Activated gamma-delta T cell (primary cell): ENCODE data around the gene ROCK2.

ENCODE experiments used
- DNase-seq: peaks from one replicate; lab custom pipeline; 2025; lab: John Stamatoyannopoulos, UW

Gene ROCK2

GRCh38 chr2:11310212-11310611 is 34.2 kb downstream of the ROCK2 start:
- DNase-seq, result no peak

GRCh38 chr2:11309706-11310105 is 34.7 kb downstream of the ROCK2 start:
- no peak for DNase-seq

GRCh38 chr2:11307764-11308415 is 36.5 kb downstream of the ROCK2 start:
- no peak for DNase-seq

GRCh38 chr2:11305958-11306357 is 38.5 kb downstream of the ROCK2 start:
- no peak for DNase-seq

- no peak for DNase-seq
Measured at GRCh38 chr2:11305338-11305737, 39.1 kb downstream of the ROCK2 start.

- DNase-seq, result no peak
Measured at GRCh38 chr2:11304476-11304875, 40.0 kb downstream of the ROCK2 start.

GRCh38 chr2:11303290-11304013 is 41.0 kb downstream of the ROCK2 start:
- DNase-seq, result no peak

GRCh38 chr2:11299439-11299838 is 45.0 kb downstream of the ROCK2 start:
- no peak for DNase-seq

GRCh38 chr2:11298592-11298991 is 45.8 kb downstream of the ROCK2 start:
- DNase-seq, result no peak

GRCh38 chr2:11296401-11296800 is 48.0 kb downstream of the ROCK2 start:
- DNase-seq, result no peak

GRCh38 chr2:11292464-11293255 is 51.8 kb downstream of the ROCK2 start:
- DNase-seq, result no peak

- DNase-seq, result no peak
Measured at GRCh38 chr2:11290713-11291112, 53.7 kb downstream of the ROCK2 start.

- no peak for DNase-seq
Measured at GRCh38 chr2:11290211-11290610, 54.2 kb downstream of the ROCK2 start.

- no peak for DNase-seq
Measured at GRCh38 chr2:11288431-11288830, 56.0 kb downstream of the ROCK2 start.

GRCh38 chr2:11286749-11287148 is 57.7 kb downstream of the ROCK2 start:
- no peak for DNase-seq

GRCh38 chr2:11286323-11286722 is 58.1 kb downstream of the ROCK2 start:
- no peak for DNase-seq

GRCh38 chr2:11285499-11285898 is 58.9 kb downstream of the ROCK2 start:
- no peak for DNase-seq

- no peak for DNase-seq
Measured at GRCh38 chr2:11281186-11281585, 63.2 kb downstream of the ROCK2 start.

- DNase-seq, result no peak
Measured at GRCh38 chr2:11280713-11281112, 63.7 kb downstream of the ROCK2 start.

GRCh38 chr2:11279398-11279797 is 65.0 kb downstream of the ROCK2 start:
- DNase-seq, result no peak

GRCh38 chr2:11278219-11278618 is 66.2 kb downstream of the ROCK2 start:
- DNase-seq, result no peak

GRCh38 chr2:11275910-11276309 is 68.5 kb downstream of the ROCK2 start:
- DNase-seq, result no peak

GRCh38 chr2:11270891-11271290 is 73.5 kb downstream of the ROCK2 start:
- DNase-seq, result no peak
